DMS79 (cell line): ENCODE data around the gene CLCN5.

Experiments
- DNase-seq: peaks from one replicate; lab custom pipeline; 2025; lab: John Stamatoyannopoulos, UW

The CLCN5 gene

GRCh38 chrX:49922291-49923241, at the start of gene CLCN5:
TSS of gene CLCN5 (plus strand) at chrX:49922596. CDS start at chrX:49925299, 2,703 bp downstream.
- peak; percentile 79 for DNase-seq

- no peak for DNase-seq
Measured at GRCh38 chrX:49876750-49877149, 45.6 kb upstream of the CLCN5 start.

GRCh38 chrX:49877397-49878101, 44.8 kb upstream of the CLCN5 start:
- no peak for DNase-seq

- DNase-seq, result no peak
Measured at GRCh38 chrX:49878128-49878833, 44.1 kb upstream of the CLCN5 start.

GRCh38 chrX:49878834-49879655, 43.4 kb upstream of the CLCN5 start, which contains the start of gene USP27X:
TSS of gene USP27X (plus strand) at chrX:49879484. CDS start at chrX:49880308, 824 bp downstream.
- peak; percentile 62 for DNase-seq

- DNase-seq, result no peak
Measured at GRCh38 chrX:49879656-49880277, 42.6 kb upstream of the CLCN5 start.

- no peak for DNase-seq
Measured at GRCh38 chrX:49880668-49881067, 41.7 kb upstream of the CLCN5 start.

GRCh38 chrX:49884290-49884862, 38.0 kb upstream of the CLCN5 start:
- DNase-seq, result no peak

- no peak for DNase-seq
Measured at GRCh38 chrX:49892542-49892941, 29.9 kb upstream of the CLCN5 start.

- DNase-seq, result no peak
Measured at GRCh38 chrX:49896951-49897350, 25.4 kb upstream of the CLCN5 start.

- no peak for DNase-seq
Measured at GRCh38 chrX:49901048-49901447, 21.3 kb upstream of the CLCN5 start.

- DNase-seq, result peak; percentile 73
Measured at GRCh38 chrX:49910344-49910743, 12.1 kb upstream of the CLCN5 start.

- no peak for DNase-seq
Measured at GRCh38 chrX:49912086-49912485, 10.3 kb upstream of the CLCN5 start.

- DNase-seq, result no peak
Measured at GRCh38 chrX:49912861-49913260, 9.5 kb upstream of the CLCN5 start.

- peak; percentile 4 for DNase-seq
Measured at GRCh38 chrX:49915361-49916222, 6.8 kb upstream of the CLCN5 start.

- DNase-seq, result no peak
Measured at GRCh38 chrX:49919617-49920016, 2.8 kb upstream of the CLCN5 start.

- no peak for DNase-seq
Measured at GRCh38 chrX:49921109-49921508, 1.3 kb upstream of the CLCN5 start.

- DNase-seq, result no peak
Measured at GRCh38 chrX:49925176-49925575, 2.8 kb downstream of the CLCN5 start.

- DNase-seq, result no peak
Measured at GRCh38 chrX:49930039-49930438, 7.6 kb downstream of the CLCN5 start.

- no peak for DNase-seq
Measured at GRCh38 chrX:49932791-49933190, 10.4 kb downstream of the CLCN5 start.
